Adrenal gland (tissue), 5 donors: Measurements from ENCODE around the gene PATJ.

Source experiments
- POLR2A ChIP-seq, 2 donors: fragments of 450-650 bp; IDR thresholded peaks; one replicate each; pipeline ENCODE4 v1.6.1; 2017; ENCODE audit warnings: antibody characterized with exemption in 2 of 2, mild to moderate bottlenecking in 2 of 2, moderate library complexity in 1 of 2
- TF ChIP-seq, protein P1 (sequence below), 6 experiments: fragments of 450-650 bp in 4 of 6; fragments of 200-600 bp in 2 of 6; sonication (generic) in 1 of 6; IDR thresholded peaks; 1 replicate in 5 of 6; 2 replicates in 1 of 6; pipeline versions ENCODE4 v1.5.1 to v1.8.0; 2016 to 2021; ENCODE audit warnings: antibody characterized with exemption in 6 of 6, mild to moderate bottlenecking in 2 of 6, moderate library complexity in 1 of 6
- donor health status: DM: no; HTN: no; CAD: no.

DNA sequence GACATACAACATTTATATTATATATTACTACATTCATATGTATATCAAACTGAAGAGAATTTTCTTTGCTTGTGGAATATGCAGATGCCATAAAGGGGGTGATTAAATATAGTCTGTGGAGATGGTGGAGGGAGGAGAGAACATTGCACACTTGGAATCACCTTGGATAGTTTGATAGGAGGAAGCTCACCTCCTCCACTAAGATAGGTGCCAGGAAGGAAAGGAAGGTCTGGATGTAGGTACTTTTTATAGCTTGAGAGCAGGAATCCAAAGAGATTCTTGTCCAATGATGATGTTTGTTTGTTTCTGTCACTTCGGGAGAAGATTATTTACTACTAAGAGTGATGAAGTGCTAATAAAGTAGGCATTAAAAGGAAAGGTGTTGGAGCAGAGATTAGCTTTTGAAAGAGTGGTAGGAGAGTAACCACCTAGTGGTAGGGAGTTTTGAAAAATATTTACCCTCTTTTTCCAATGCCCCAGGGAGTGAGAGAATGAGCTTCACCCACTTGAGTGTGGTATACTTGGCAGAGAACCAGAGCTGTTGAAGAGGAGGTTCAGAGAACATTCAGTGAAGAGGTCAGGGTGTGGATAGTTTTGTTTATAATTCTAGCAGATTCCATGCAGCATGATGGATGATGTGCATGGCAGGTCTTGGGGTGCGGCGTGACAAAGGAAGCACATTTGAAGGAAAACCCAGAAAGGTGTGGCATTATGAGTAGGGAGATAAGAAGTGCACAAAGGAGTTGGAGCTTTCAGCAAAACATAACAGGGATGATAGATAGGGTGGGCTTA is 145.0 kb downstream of the PATJ start:
- TF ChIP-seq, protein P1, sequence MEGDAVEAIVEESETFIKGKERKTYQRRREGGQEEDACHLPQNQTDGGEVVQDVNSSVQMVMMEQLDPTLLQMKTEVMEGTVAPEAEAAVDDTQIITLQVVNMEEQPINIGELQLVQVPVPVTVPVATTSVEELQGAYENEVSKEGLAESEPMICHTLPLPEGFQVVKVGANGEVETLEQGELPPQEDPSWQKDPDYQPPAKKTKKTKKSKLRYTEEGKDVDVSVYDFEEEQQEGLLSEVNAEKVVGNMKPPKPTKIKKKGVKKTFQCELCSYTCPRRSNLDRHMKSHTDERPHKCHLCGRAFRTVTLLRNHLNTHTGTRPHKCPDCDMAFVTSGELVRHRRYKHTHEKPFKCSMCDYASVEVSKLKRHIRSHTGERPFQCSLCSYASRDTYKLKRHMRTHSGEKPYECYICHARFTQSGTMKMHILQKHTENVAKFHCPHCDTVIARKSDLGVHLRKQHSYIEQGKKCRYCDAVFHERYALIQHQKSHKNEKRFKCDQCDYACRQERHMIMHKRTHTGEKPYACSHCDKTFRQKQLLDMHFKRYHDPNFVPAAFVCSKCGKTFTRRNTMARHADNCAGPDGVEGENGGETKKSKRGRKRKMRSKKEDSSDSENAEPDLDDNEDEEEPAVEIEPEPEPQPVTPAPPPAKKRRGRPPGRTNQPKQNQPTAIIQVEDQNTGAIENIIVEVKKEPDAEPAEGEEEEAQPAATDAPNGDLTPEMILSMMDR (IDR thresholded peaks at IDR 0.05): no peak
- no peak for TF ChIP-seq POLR2A (IDR thresholded peaks at IDR 0.05)
